Loucy (cell line): Measurements from ENCODE around the gene AK4.

ENCODE experiments used
- H2AFZ ChIP-seq: fragments of 200-600 bp; sonication (generic); 2 replicates; pipeline ENCODE4 v1.6.0; 2016; ENCODE audit warnings: antibody characterized with exemption, mild to moderate bottlenecking, low read length, moderate library complexity
- H3F3A ChIP-seq: fragments of 200-600 bp; 2 replicates; pipeline ENCODE4 v1.6.0; 2016; ENCODE audit warnings: antibody characterized with exemption, low read depth, mild to moderate bottlenecking
- H3K27me3 ChIP-seq: fragments of 200-600 bp; sonication (generic); 2 replicates; pipeline ENCODE4 v1.6.1; 2014; ENCODE audit warnings: low read length, mild to moderate bottlenecking; ENCODE audit not compliant: insufficient read depth, poor library complexity, severe bottlenecking
- H3K36me3 ChIP-seq: fragments of 200-600 bp; sonication (generic); 2 replicates; pipeline ENCODE4 v1.6.1; 2016; ENCODE audit warnings: low read length; ENCODE audit not compliant: insufficient read depth
- H3K4me1 ChIP-seq: fragments of 200-600 bp; sonication (generic); 2 replicates; pipeline ENCODE4 v1.5.1; 2014; ENCODE audit warnings: low read length, mild to moderate bottlenecking; ENCODE audit not compliant: insufficient read depth, poor library complexity, severe bottlenecking
- H3K4me2 ChIP-seq: fragments of 200-600 bp; sonication (generic); 2 replicates; pipeline ENCODE4 v1.6.0; 2014; ENCODE audit warnings: antibody characterized with exemption, low read length, low read depth, mild to moderate bottlenecking; ENCODE audit not compliant: poor library complexity, severe bottlenecking
- H3K4me3 ChIP-seq: fragments of 200-600 bp; sonication (generic); 2 replicates; pipeline ENCODE4 v1.5.1; 2014; ENCODE audit warnings: low read length, mild to moderate bottlenecking, mixed read lengths; ENCODE audit not compliant: poor library complexity, severe bottlenecking
- H3K79me2 ChIP-seq: fragments of 200-600 bp; sonication (generic); 2 replicates; pipeline ENCODE4 v1.6.1; 2014; ENCODE audit warnings: low read length; ENCODE audit not compliant: insufficient read depth
- H3K9ac ChIP-seq: fragments of 200-600 bp; sonication (generic); 2 replicates; pipeline ENCODE4 v1.6.0; 2014; ENCODE audit warnings: mild to moderate bottlenecking, low read depth, low read length, moderate library complexity; ENCODE audit not compliant: poor library complexity, severe bottlenecking
- H3K9me2 ChIP-seq: fragments of 200-600 bp; sonication (generic); replicated peaks from 2 replicates; pipeline ENCODE4 v1.6.1; 2016; ENCODE audit warnings: low read depth, low read length, mixed read lengths
- H3K9me3 ChIP-seq: fragments of 200-600 bp; sonication (generic); 2 replicates; pipeline ENCODE4 v1.6.1; 2014; ENCODE audit warnings: mild to moderate bottlenecking, antibody characterized with exemption, low read length, low read depth; ENCODE audit not compliant: insufficient read depth
- H4K20me1 ChIP-seq: fragments of 200-600 bp; sonication (generic); 2 replicates; pipeline ENCODE4 v1.6.0; 2014; ENCODE audit warnings: antibody characterized with exemption, low read length, mild to moderate bottlenecking; ENCODE audit not compliant: insufficient read depth, poor library complexity, severe bottlenecking
- EZH2phosphoT487 ChIP-seq: fragments of 200-600 bp; IDR thresholded peaks from 2 replicates; pipeline ENCODE4 v1.6.1; 2018; ENCODE audit warnings: antibody characterized with exemption, mild to moderate bottlenecking, moderate library complexity, borderline replicate concordance
- TF ChIP-seq, protein P1 (sequence below): fragments of 200-600 bp; sonication (generic); conservative IDR thresholded peaks from 2 replicates; pipeline ENCODE4 v1.5.1; 2014; ENCODE audit warnings: mild to moderate bottlenecking, antibody characterized with exemption, low read length

AK4 gene

DNA sequence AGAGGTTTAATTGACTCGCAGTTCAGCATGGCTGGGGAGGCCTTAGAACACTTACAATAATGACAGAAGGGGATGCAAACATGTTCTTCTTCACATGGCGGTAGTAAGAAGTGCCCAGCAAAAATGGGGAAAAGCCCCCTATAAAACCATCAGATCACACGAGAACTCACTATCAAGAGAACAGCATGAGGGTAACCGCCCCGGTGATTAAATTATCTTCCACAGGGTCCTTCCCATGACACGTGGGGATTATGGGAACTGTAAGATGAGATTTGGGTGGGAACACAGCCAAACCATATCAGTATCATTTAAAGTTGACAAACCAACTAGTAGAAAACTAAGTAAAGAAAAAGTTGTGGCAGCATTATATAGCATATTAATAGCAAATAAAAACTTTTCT lies 90.0 kb downstream of the AK4 start:
- Histone ChIP-seq H3F3A (no peaks in the 10 kb centered on the region), H3K9me3 (no peaks in the 10 kb centered on the region), H3K36me3 (no peaks in the 10 kb centered on the region), H4K20me1 (no peaks in the 10 kb centered on the region), H3K4me2 (no peak overlapping the region), H3K4me1 (peaks cover 14% of the 10 kb centered on the region), H2AFZ (no peak overlapping the region), H3K27me3 (no peaks in the 10 kb centered on the region), H3K9ac (no peak overlapping the region), H3K4me3 (no peak overlapping the region), H3K9me2 (no peaks in the 10 kb centered on the region), H3K79me2 (no peaks in the 10 kb centered on the region)
- TF ChIP-seq EZH2phosphoT487, result no peak
- TF ChIP-seq, protein P1, sequence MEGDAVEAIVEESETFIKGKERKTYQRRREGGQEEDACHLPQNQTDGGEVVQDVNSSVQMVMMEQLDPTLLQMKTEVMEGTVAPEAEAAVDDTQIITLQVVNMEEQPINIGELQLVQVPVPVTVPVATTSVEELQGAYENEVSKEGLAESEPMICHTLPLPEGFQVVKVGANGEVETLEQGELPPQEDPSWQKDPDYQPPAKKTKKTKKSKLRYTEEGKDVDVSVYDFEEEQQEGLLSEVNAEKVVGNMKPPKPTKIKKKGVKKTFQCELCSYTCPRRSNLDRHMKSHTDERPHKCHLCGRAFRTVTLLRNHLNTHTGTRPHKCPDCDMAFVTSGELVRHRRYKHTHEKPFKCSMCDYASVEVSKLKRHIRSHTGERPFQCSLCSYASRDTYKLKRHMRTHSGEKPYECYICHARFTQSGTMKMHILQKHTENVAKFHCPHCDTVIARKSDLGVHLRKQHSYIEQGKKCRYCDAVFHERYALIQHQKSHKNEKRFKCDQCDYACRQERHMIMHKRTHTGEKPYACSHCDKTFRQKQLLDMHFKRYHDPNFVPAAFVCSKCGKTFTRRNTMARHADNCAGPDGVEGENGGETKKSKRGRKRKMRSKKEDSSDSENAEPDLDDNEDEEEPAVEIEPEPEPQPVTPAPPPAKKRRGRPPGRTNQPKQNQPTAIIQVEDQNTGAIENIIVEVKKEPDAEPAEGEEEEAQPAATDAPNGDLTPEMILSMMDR, result no peak

DNA sequence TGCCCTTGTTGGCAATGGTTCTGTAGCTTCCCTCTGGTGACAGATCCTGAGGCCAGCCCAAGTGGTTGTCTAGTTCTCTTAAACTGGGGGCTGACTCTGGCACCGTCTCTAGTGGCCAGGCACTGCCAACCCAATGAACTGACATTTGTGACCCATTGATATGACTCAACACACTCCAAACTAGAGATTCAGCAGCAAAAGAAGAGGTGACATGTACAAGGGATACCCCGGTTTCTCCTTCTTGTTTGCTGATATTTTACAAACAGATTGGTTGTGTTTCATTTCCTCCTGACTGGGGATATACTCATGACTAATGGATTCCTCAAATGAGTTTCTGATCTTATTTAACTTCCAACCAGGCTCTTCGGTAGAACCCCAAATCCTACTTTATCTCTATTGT lies 95.5 kb downstream of the AK4 start:
- H3K9me3 ChIP-seq, result no peaks in the 10 kb centered on the region
- no peak overlapping the region for H2AFZ ChIP-seq
- H3K4me3 ChIP-seq, result no peak overlapping the region
- no peaks in the 10 kb centered on the region for H3K9me2 ChIP-seq
- H3K4me1 ChIP-seq, result no peaks in the 10 kb centered on the region
- no peak overlapping the region for H3K4me2 ChIP-seq
- H3K79me2 ChIP-seq, result no peaks in the 10 kb centered on the region
- TF ChIP-seq, protein P1, result no peak
- no peak for TF ChIP-seq EZH2phosphoT487
- H3K36me3 ChIP-seq, result no peaks in the 10 kb centered on the region
- H3K27me3 ChIP-seq, result no peaks in the 10 kb centered on the region
- H3K9ac ChIP-seq, result no peak overlapping the region
- no peaks in the 10 kb centered on the region for H3F3A ChIP-seq
- no peaks in the 10 kb centered on the region for H4K20me1 ChIP-seq

DNA sequence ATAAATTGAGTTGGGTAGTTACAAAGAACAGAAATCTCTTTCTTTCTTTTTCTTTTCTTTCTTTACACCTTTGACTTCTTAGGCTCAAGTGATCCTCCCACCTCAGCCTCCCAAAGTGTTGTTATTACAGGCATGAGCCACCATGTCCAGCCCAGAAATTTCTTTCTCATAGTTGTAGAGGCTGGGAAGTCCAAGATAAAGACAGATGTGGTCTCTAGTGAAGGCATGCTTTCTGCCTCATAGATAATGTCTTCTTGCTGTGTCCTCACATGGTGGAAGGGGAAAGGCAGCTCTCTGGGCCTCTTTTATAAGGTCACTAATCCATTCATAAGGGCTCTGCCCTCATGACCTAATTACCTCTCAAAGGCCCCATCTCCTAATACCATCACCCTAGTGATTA lies 97.3 kb downstream of the AK4 start:
- Histone ChIP-seq H3K79me2 (no peaks in the 10 kb centered on the region), H3K27me3 (no peaks in the 10 kb centered on the region), H3K4me1 (no peaks in the 10 kb centered on the region), H3K4me2 (no peak overlapping the region), H3K9me2 (no peaks in the 10 kb centered on the region), H3K4me3 (no peak overlapping the region), H4K20me1 (no peaks in the 10 kb centered on the region), H3F3A (no peaks in the 10 kb centered on the region), H2AFZ (no peak overlapping the region), H3K36me3 (no peaks in the 10 kb centered on the region), H3K9me3 (no peaks in the 10 kb centered on the region), H3K9ac (no peak overlapping the region)
- no peak for TF ChIP-seq EZH2phosphoT487
- TF ChIP-seq, protein P1, result no peak
